Adrenal gland (tissue), 12 donors: ENCODE measurements around the gene SPG7. TPM values are rescaled to one million over a fixed set of nuclear protein-coding genes. Genes with fewer than 3 reads are reported as not detected.

Source experiments
- DNase-seq, 7 donors: peaks; one replicate each; pipeline ENCODE4 v3.0.0-alpha.2; 2019 to 2020
- H3K27ac ChIP-seq, 5 donors: fragments of 200-600 bp; sonication (generic) in 4 of 5; 1 replicate in 3 of 5; 2 replicates in 2 of 5; pipeline versions ENCODE4 v1.5.1 to v1.8.0; 2016 to 2020; ENCODE audit warnings: mild to moderate bottlenecking in 1 of 5
- H3K27me3 ChIP-seq: fragments of 200-600 bp; 2 replicates; pipeline ENCODE4 v1.8.0; 2021
- H3K36me3 ChIP-seq, 2 donors: fragments of 200-600 bp; replicated peaks in 1 of 2; 1 replicate in 1 of 2; 2 replicates in 1 of 2; pipeline versions ENCODE4 v1.5.1 to v1.8.0; 2018 to 2022
- H3K4me1 ChIP-seq, 2 donors: fragments of 200-600 bp; replicated peaks in 1 of 2; 1 replicate in 1 of 2; 2 replicates in 1 of 2; pipeline versions ENCODE4 v1.5.1 to v1.8.0; 2018 to 2021
- H3K4me3 ChIP-seq, 4 donors: fragments of 200-600 bp; sonication (generic) in 3 of 4; one replicate each; pipeline ENCODE4 v1.5.1; 2016 to 2018
- H3K9me3 ChIP-seq, 3 donors: fragments of 200-600 bp; sonication (generic) in 1 of 3; replicated peaks in 1 of 3; 1 replicate in 2 of 3; 2 replicates in 1 of 3; pipeline versions ENCODE4 v1.5.1 to v1.8.0; 2016 to 2021
- POLR2A ChIP-seq, 2 donors: fragments of 450-650 bp; IDR thresholded peaks; one replicate each; pipeline ENCODE4 v1.6.1; 2017; ENCODE audit warnings: antibody characterized with exemption in 2 of 2, mild to moderate bottlenecking in 2 of 2, moderate library complexity in 1 of 2
- WGBS, 4 donors: extraction: QIAGEN DNeasy Blood & Tissue Kit in 2 of 4; methylation state at CpG; one replicate each; pipeline versions ENCODE4 v1.1.5 to v1.1.7; 2013 to 2017; 5-methylcytosine and 5-hydroxymethylcytosine counted together
- intact Hi-C, 2 donors: fragments of 100-400 bp; cut with DNase I; formaldehyde crosslinking; loops; one replicate each; pipeline versions ENCODE4 v1.14.1 to v1.15.0; 2022 to 2023
- polyA plus RNA-seq, 3 donors: library from polyadenylated mRNA; stranded (reverse); fragments of 200-250 nt in 2 of 3; fragments of 350-450 nt in 1 of 3; fragmentation: Illumina TruSeq in 1 of 3; extraction: RNeasy Lipid Tissue Mini Kit (QIAGEN cat#74804) in 1 of 3; gene quantifications; one replicate each; pipeline ENCODE4 v1.2.3, GENCODE V29; 2013 to 2014
- total RNA-seq, 9 donors: library from RNA; depleted of rRNA in 4 of 9; stranded (reverse); fragments of >200 nt in 4 of 9; fragments of 120-200 nt in 1 of 9; fragmentation: NEBNext Ultra II Directional in 1 of 9; extraction: Animal tissue kit (Norgen Biotek cat#: 25700) in 1 of 9; gene quantifications; one replicate each; pipeline versions ENCODE4 v1.1.0 to v1.2.4, GENCODE V29; 2013 to 2023
- TF ChIP-seq, protein P1 (sequence below), 6 experiments: fragments of 450-650 bp in 4 of 6; fragments of 200-600 bp in 2 of 6; sonication (generic) in 1 of 6; IDR thresholded peaks; 1 replicate in 5 of 6; 2 replicates in 1 of 6; pipeline versions ENCODE4 v1.5.1 to v1.8.0; 2016 to 2021; ENCODE audit warnings: antibody characterized with exemption in 6 of 6, mild to moderate bottlenecking in 2 of 6, moderate library complexity in 1 of 6
- donor health status: healthy with polysubstance abuse.
- donor health status: Bipolar disorder and iron deficiency.
- donor health status: DM: yes; HTN: yes; CAD: no.
- donor health status: DM: no; HTN: no; CAD: no.
- donor health status: DM: no; HTN: no; CAD: no.
- donor health status: DM: yes; HTN: yes; CAD: no.

Gene SPG7
- total and polyA plus RNA-seq, 12 donors = 57.1 to 250 (median 142) TPM

DNA sequence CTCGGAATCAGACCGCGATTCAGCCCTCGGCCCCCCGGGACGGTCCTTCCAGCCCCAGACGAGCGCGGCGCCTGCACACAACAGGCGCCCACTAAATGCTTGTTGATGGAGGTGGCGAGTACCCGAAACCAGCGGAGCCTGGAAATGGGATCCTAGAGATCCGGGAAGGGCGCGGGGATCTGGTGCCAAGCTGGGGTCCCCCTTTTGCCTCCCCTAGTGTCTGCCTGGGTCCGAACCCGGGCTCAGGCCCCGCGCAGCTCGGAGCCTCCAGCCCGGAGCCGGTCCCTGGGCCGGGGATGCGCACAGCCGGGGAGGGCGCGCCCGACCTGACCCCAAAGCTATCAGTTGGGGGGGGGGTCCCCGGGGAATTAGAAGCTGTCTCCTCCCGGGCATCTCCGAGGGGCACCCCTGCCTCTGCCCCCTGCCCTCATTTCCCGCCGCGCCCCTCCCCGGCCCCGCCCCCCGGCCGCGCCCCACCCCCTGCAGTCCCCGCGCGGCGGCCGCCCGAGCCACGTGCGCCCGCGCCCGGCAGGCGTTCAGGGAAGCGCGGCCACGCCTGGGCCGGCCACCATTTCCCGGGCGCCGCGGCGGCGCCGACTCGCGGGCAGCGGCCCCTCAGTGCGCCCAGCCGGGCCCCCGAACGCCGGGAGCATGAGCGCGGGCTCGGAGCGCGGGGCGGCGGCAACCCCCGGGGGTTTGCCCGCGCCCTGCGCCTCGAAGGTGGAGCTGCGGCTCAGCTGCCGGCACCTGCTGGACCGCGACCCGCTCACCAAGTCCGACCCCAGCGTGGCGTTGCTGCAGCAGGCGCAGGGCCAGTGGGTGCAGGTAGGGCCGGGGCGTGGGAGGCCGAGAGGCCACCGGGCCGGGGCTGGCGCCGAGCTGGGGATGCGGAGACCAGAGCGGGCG is 67.3 kb downstream of the SPG7 start, which contains the start of gene CPNE7:
Gene CPNE7, plus strand, starts transcription at position 512 of the 906 bp plus-strand sequence. Its CDS starts 140 bp downstream, at position 652.
- TF ChIP-seq, protein P1, sequence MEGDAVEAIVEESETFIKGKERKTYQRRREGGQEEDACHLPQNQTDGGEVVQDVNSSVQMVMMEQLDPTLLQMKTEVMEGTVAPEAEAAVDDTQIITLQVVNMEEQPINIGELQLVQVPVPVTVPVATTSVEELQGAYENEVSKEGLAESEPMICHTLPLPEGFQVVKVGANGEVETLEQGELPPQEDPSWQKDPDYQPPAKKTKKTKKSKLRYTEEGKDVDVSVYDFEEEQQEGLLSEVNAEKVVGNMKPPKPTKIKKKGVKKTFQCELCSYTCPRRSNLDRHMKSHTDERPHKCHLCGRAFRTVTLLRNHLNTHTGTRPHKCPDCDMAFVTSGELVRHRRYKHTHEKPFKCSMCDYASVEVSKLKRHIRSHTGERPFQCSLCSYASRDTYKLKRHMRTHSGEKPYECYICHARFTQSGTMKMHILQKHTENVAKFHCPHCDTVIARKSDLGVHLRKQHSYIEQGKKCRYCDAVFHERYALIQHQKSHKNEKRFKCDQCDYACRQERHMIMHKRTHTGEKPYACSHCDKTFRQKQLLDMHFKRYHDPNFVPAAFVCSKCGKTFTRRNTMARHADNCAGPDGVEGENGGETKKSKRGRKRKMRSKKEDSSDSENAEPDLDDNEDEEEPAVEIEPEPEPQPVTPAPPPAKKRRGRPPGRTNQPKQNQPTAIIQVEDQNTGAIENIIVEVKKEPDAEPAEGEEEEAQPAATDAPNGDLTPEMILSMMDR (IDR thresholded peaks at IDR 0.05) = no peak
- no peak for TF ChIP-seq POLR2A (IDR thresholded peaks at IDR 0.05)
- no peak within 1 kb of the TSS for H3K27ac ChIP-seq
- 1 to 6% (median 2%) methylated on average over 5 to 102 of the region's 103 CpGs for WGBS, 4 donors
- peak within 1 kb of the TSS in 1 of 4 donors; percentile 33 for H3K4me3 ChIP-seq
- peaks cover 32% of the 10 kb centered on the region for H3K27me3 ChIP-seq
- intact Hi-C loops = loop anchor here in 1 of 2 donors (5.0 kb wide), 1 partner anchor 67 kb away; no protein-coding TSS in a partner anchor
- no peaks in the 10 kb centered on the region for H3K9me3 ChIP-seq
- DNase-seq = no peak
- H3K36me3 ChIP-seq = no peaks in the 10 kb centered on the region
- H3K4me1 ChIP-seq = peaks cover 0 to 13% of the 10 kb centered on the region in 2 donors

DNA sequence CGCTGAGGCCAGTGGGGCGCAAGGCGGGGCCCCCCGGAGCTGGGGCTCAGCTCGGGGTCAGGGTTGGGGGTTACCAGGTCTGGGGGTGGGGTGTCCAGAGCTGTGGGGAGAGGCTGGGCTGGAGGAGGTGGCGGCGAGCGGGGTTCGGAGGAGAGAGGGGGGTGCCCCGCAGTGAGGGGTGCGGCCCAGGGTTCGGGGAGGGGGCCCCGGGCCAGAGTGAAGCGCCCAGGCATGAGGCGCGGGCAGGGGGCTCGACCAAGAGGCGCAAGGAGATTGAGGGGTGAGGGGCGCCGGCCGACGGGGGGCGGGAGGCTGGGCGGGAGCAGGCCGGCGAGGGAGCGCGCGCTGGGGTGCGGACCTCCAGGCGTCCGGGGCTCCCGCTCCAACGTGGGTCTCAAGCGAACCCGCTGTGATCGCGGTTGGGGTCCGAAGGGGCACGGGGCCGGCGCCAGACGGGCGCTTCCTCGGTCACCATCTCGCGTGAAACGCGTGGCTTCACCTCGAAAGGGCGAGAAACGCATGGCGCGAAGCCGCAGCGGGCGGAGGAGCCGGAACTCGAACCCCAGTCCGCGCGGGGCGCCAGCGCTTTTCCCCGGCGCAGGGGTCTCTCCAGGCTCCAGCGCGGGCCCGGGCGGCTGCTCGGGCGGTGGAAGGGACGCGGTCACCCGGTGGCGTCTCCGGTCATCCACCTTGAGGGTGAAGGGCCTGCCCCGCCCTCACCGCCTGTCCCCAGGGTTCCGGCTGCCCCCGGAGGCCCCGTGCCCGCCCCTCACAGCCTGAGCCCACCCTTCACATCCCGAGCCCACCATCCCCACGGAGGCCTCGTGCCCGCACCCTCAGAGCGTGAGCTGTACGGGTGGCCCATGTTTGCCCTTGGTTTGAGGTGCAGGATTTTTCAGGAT is 68.2 kb downstream of the SPG7 start:
- Histone ChIP-seq H3K9me3 (no peaks in the 10 kb centered on the region), H3K36me3 (no peaks in the 10 kb centered on the region), H3K4me1 (peaks cover 0 to 13% of the 10 kb centered on the region in 2 donors), H3K4me3 (peak overlapping the region in 1 of 4 donors; percentile 33), H3K27me3 (peaks cover 32% of the 10 kb centered on the region), H3K27ac (no peak overlapping the region)
- 17 to 27% (median 20%) methylated on average over 27 to 89 of the region's 89 CpGs for WGBS, 4 donors
- TF ChIP-seq, protein P1 (IDR thresholded peaks at IDR 0.05) = no peak
- no peak for TF ChIP-seq POLR2A (IDR thresholded peaks at IDR 0.05)
- no peak for DNase-seq
- intact Hi-C loops = loop anchor here in 1 of 2 donors (5.0 kb wide), 1 partner anchor 66 kb away; no protein-coding TSS in a partner anchor

DNA sequence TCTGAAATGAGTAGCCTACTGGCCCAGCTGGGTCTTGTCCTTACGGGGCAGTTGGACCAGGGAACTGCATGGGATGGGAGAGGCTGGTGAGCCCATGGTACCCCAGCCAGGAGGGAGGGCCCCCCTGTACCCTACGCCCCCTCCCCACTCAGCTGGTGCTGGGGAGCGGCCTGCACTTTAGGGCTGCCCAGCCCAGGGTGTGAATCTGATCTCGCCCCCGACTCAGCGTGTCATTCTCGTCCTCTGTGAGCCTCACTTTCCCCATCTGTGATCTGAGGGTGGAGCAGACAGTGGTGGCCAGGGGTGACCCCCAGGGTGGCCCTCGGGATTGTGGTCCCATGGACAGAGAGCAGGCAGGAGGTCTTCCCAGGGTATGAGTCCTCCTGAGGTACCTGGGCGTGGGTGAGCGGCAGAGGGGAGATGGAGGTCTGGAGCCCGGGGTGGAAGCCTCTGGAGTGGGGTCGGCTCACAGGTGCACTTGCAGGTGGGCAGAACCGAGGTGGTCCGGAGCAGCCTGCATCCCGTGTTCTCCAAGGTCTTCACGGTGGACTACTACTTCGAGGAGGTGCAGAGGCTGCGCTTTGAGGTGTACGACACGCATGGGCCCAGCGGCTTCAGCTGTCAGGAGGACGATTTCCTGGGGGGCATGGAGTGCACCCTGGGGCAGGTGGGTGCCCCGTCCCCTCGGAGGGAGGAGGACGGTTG is 69.0 kb downstream of the SPG7 start:
- no peak for DNase-seq
- Histone ChIP-seq H3K27me3 (peaks cover 32% of the 10 kb centered on the region), H3K4me3 (no peak overlapping the region), H3K4me1 (peaks cover 0 to 13% of the 10 kb centered on the region in 2 donors), H3K36me3 (no peaks in the 10 kb centered on the region), H3K27ac (no peak overlapping the region), H3K9me3 (no peaks in the 10 kb centered on the region)
- intact Hi-C loops = loop anchor here in 1 of 2 donors (5.0 kb wide), 1 partner anchor 65 kb away; no protein-coding TSS in a partner anchor
- 82 to 92% (median 84%) methylated on average over 11 to 25 of the region's 25 CpGs for WGBS, 4 donors
- TF ChIP-seq POLR2A (IDR thresholded peaks at IDR 0.05) = no peak
- TF ChIP-seq, protein P1 (IDR thresholded peaks at IDR 0.05) = no peak
